B cell (primary cell): ENCODE results near the gene SLAMF9. TPM values are rescaled to one million over a fixed set of nuclear protein-coding genes. Genes with fewer than 3 reads are reported as not detected.

Experiments
- ATAC-seq: fragments of 200-7000 bp; cut with Tn5 transposase; one replicate; pipeline ENCODE4 v1.10.0; 2021; ENCODE audit warnings: low read depth, mild to moderate bottlenecking, moderate number of reproducible peaks, moderate library complexity
- CTCF ChIA-PET: fragments of 350-600 bp; sonication (Branson Sonifier 250); formaldehyde crosslinking; loops from one replicate; lab custom pipeline; 2021; ENCODE audit warnings: antibody characterized with exemption, inconsistent platforms; lab: Charles Lee
- POLR2A ChIA-PET: fragments of 350-600 bp; sonication (Branson Sonifier 250); formaldehyde crosslinking; loops from one replicate; lab custom pipeline; 2021; ENCODE audit warnings: antibody characterized with exemption; lab: Charles Lee
- DNase-seq: peaks from one replicate; pipeline ENCODE4 v3.0.0; 2013
- H2AFZ ChIP-seq: 2 replicates; pipeline ENCODE4 v1.6.1; 2012; ENCODE audit warnings: mild to moderate bottlenecking, low read depth, low read length; ENCODE audit not compliant: insufficient read depth, poor library complexity, severe bottlenecking
- H3K27ac ChIP-seq, 2 donors: 1 replicate in 1 of 2; 2 replicates in 1 of 2; pipeline ENCODE4 v1.5.1; 2012 to 2013; ENCODE audit warnings: low read length in 2 of 2, mild to moderate bottlenecking in 2 of 2, moderate library complexity in 1 of 2
- H3K27me3 ChIP-seq, 4 experiments: fragments of 200-600 bp in 1 of 4; sonication (generic) in 1 of 4; replicated peaks in 1 of 4; 1 replicate in 2 of 4; 2 replicates in 2 of 4; pipeline versions ENCODE4 v1.6.1 to v1.7.0; 2013 to 2016; ENCODE audit warnings: low read length in 3 of 4, mild to moderate bottlenecking in 2 of 4, mixed read lengths in 1 of 4, moderate library complexity in 1 of 4; ENCODE audit not compliant: insufficient read depth in 4 of 4, control insufficient read depth in 3 of 4; ENCODE audit errors: control extremely low read depth in 1 of 4
- H3K36me3 ChIP-seq, 2 experiments: replicated peaks in 1 of 2; 1 replicate in 1 of 2; 2 replicates in 1 of 2; pipeline versions ENCODE4 v1.6.1 to v1.7.1; 2013; ENCODE audit warnings: low read length in 1 of 2; ENCODE audit not compliant: insufficient read depth in 2 of 2, control insufficient read depth in 1 of 2; ENCODE audit errors: control extremely low read depth in 1 of 2, extremely low read depth in 1 of 2
- H3K4me1 ChIP-seq, 2 donors: fragments of 200-600 bp in 1 of 2; sonication (generic) in 1 of 2; 1 replicate in 1 of 2; 2 replicates in 1 of 2; pipeline versions ENCODE4 v1.5.1 to v1.6.1; 2013 to 2017; ENCODE audit warnings: low read length in 2 of 2; ENCODE audit not compliant: control insufficient read depth in 2 of 2, insufficient read depth in 2 of 2
- H3K4me2 ChIP-seq: replicated peaks from 2 replicates; pipeline ENCODE3; 2012; ENCODE audit warnings: mild to moderate bottlenecking, low read depth, low read length; ENCODE audit not compliant: poor library complexity, severe bottlenecking
- H3K4me3 ChIP-seq, 5 experiments: fragments of 200-600 bp in 1 of 5; sonication (generic) in 1 of 5; 1 replicate in 3 of 5; 2 replicates in 2 of 5; pipeline versions ENCODE4 v1.5.1 to v1.7.0; 2011 to 2016; ENCODE audit warnings: low read length in 4 of 5, mild to moderate bottlenecking in 4 of 5, low read depth in 2 of 5, control low read depth in 1 of 5, moderate library complexity in 1 of 5; ENCODE audit not compliant: insufficient read depth in 1 of 5; ENCODE audit errors: control extremely low read depth in 1 of 5, extremely low read depth in 1 of 5
- H3K79me2 ChIP-seq: fragments of 200-600 bp; sonication (generic); one replicate; pipeline ENCODE4 v1.6.0; 2016; ENCODE audit warnings: low read length; ENCODE audit not compliant: control insufficient read depth, insufficient read depth
- H3K9ac ChIP-seq: fragments of 200-600 bp; sonication (generic); 2 replicates; pipeline ENCODE4 v1.6.1; 2017; ENCODE audit warnings: mild to moderate bottlenecking, low read length, moderate library complexity
- H3K9me3 ChIP-seq, 3 donors: one replicate each; pipeline versions ENCODE4 v1.6.1 to v1.7.1; 2013; ENCODE audit warnings: low read length in 2 of 3; ENCODE audit not compliant: control insufficient read depth in 2 of 3, insufficient read depth in 1 of 3; ENCODE audit errors: control extremely low read depth in 1 of 3
- H4K20me1 ChIP-seq: 2 replicates; pipeline ENCODE4 v1.6.0; 2012; ENCODE audit warnings: mild to moderate bottlenecking, low read length; ENCODE audit not compliant: insufficient read depth, control insufficient read depth, poor library complexity, severe bottlenecking
- H3K27ac Mint-ChIP-seq: one replicate; pipeline ENCODE4 v1.8.0; 2021; ENCODE audit warnings: mixed read lengths
- H3K27me3 Mint-ChIP-seq: one replicate; pipeline ENCODE4 v1.8.0; 2021; ENCODE audit warnings: mixed read lengths
- H3K4me1 Mint-ChIP-seq: one replicate; pipeline ENCODE4 v1.8.0; 2021; ENCODE audit warnings: mixed read lengths
- H3K4me3 Mint-ChIP-seq: one replicate; pipeline ENCODE4 v1.8.0; 2021; ENCODE audit warnings: mixed read lengths
- H3K9me3 Mint-ChIP-seq: one replicate; pipeline ENCODE4 v1.8.0; 2022; ENCODE audit warnings: mixed read lengths; ENCODE audit not compliant: insufficient read depth
- EZH2 ChIP-seq: IDR thresholded peaks from 2 replicates; pipeline ENCODE4 v1.6.1; 2012; ENCODE audit warnings: borderline replicate concordance, low read depth, mild to moderate bottlenecking, moderate library complexity, low read length; ENCODE audit not compliant: insufficient read depth, poor library complexity, severe bottlenecking
- WGBS: methylation state at CpG from one replicate; pipeline ENCODE4 v1.1.5; 2013; ENCODE audit warnings: missing lambda C conversion rate; ENCODE audit not compliant: insufficient coverage; 5-methylcytosine and 5-hydroxymethylcytosine counted together
- intact Hi-C: fragments of 100-400 bp; cut with micrococcal nuclease; formaldehyde crosslinking; loops from one replicate; pipeline ENCODE4 v1.10.0; 2022
- polyA plus RNA-seq: library from polyadenylated mRNA; depleted of rRNA; stranded (reverse); fragments of >200 nt; gene quantifications from 2 replicates; pipeline ENCODE4 v1.2.3, GENCODE V29; 2012
- total RNA-seq, 2 donors: library from RNA; stranded (reverse); fragments of 120-200 nt in 1 of 2; gene quantifications; 1 replicate in 1 of 2; 2 replicates in 1 of 2; pipeline versions ENCODE4 v1.2.3 to v1.2.4, GENCODE V29; 2013 to 2022
- TF ChIP-seq, protein P1 (sequence below): fragments of 200-600 bp; IDR thresholded peaks from one replicate; pipeline ENCODE4 v1.8.0; 2022; ENCODE audit warnings: antibody characterized with exemption, mild to moderate bottlenecking

Gene SLAMF9
- total and polyA plus RNA-seq, 2 donors (not counting 1 experiment from before 2014, with no cell fraction given) = not detected

DNA sequence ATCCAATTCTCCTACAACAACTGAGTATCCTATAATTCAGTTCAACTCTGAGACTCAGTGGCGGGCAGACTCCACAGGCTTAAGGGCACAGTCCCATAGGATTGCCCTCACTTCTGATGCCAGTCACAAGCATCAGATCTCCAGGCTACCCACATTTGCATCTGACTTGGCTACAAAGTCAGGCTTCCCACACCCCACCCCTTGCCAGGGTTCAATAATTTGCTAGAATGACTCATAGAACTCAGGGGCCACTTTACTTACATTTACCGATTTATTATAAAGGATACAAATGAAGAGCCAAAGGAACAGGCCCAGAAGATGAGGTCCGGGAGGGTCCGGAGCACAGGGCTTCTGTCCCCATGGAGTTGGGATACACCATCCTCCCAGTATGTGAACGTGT lies 36.0 kb upstream of the SLAMF9 start:
- ChIA-PET POLR2A (no interaction called here), CTCF (interaction anchor here (1.4 to 2.2 kb wide), 2 partner anchors 17 to 98 kb away, joined by 4 to 10 read pairs; no protein-coding TSS in a partner anchor)
- no peaks in the 10 kb centered on the region for H3K79me2 ChIP-seq

GRCh38 chr1:159989581-159989980 lies 35.5 kb upstream of the SLAMF9 start:
- ChIA-PET POLR2A (no interaction called here), CTCF (interaction anchor here (1.4 kb wide), 1 partner anchor 97 kb away, joined by 4 read pairs; no protein-coding TSS in a partner anchor)
- intact Hi-C loops = no loop called here
- H3K4me1 ChIP-seq = no peaks in the 10 kb centered on the region
- Mint-ChIP-seq H3K9me3 (no peaks in the 10 kb centered on the region), H3K27me3 (peaks cover 35% of the 10 kb centered on the region), H3K4me1 (peaks cover 5% of the 10 kb centered on the region), H3K4me3 (no peak overlapping the region), H3K27ac (no peak overlapping the region)
- TF ChIP-seq, protein P1, sequence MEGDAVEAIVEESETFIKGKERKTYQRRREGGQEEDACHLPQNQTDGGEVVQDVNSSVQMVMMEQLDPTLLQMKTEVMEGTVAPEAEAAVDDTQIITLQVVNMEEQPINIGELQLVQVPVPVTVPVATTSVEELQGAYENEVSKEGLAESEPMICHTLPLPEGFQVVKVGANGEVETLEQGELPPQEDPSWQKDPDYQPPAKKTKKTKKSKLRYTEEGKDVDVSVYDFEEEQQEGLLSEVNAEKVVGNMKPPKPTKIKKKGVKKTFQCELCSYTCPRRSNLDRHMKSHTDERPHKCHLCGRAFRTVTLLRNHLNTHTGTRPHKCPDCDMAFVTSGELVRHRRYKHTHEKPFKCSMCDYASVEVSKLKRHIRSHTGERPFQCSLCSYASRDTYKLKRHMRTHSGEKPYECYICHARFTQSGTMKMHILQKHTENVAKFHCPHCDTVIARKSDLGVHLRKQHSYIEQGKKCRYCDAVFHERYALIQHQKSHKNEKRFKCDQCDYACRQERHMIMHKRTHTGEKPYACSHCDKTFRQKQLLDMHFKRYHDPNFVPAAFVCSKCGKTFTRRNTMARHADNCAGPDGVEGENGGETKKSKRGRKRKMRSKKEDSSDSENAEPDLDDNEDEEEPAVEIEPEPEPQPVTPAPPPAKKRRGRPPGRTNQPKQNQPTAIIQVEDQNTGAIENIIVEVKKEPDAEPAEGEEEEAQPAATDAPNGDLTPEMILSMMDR = no peak
- no peak for TF ChIP-seq EZH2
- peaks cover 0 to 15% (median 6%) of the 10 kb centered on the region in 4 experiments for H3K27me3 ChIP-seq
- no peak overlapping the region for H3K4me3 ChIP-seq
- no peaks in the 10 kb centered on the region for H4K20me1 ChIP-seq
- no peak overlapping the region for H3K9ac ChIP-seq
- no peak overlapping the region for H3K4me2 ChIP-seq
- 86% methylated on average over 3 of the region's 3 CpGs for WGBS
- H3K79me2 ChIP-seq = no peaks in the 10 kb centered on the region
- ATAC-seq = no peak
- no peak overlapping the region for H3K27ac ChIP-seq
- H2AFZ ChIP-seq = no peak overlapping the region
- H3K36me3 ChIP-seq = no peaks in the 10 kb centered on the region
- DNase-seq = no peak
- H3K9me3 ChIP-seq = no peaks in the 10 kb centered on the region

More for the DNA sequence above, 36.0 kb upstream of the SLAMF9 start:
- DNase-seq (no peak), ATAC-seq (no peak)
- Histone ChIP-seq H3K4me2 (no peak overlapping the region), H3K9me3 (peaks cover 0 to 1% (median 0%) of the 10 kb centered on the region in 3 donors), H3K36me3 (no peaks in the 10 kb centered on the region), H3K4me1 (no peaks in the 10 kb centered on the region), H4K20me1 (no peaks in the 10 kb centered on the region), H2AFZ (no peak overlapping the region), H3K27me3 (peaks cover 0 to 15% (median 4%) of the 10 kb centered on the region in 4 experiments), H3K27ac (no peak overlapping the region), H3K9ac (no peak overlapping the region), H3K4me3 (no peak overlapping the region)
- intact Hi-C loops = no loop called here
- H3K9me3 Mint-ChIP-seq = no peaks in the 10 kb centered on the region
- peaks cover 37% of the 10 kb centered on the region for H3K27me3 Mint-ChIP-seq
- peaks cover 5% of the 10 kb centered on the region for H3K4me1 Mint-ChIP-seq
- H3K27ac Mint-ChIP-seq = no peak overlapping the region
- H3K4me3 Mint-ChIP-seq = no peak overlapping the region
- TF ChIP-seq, protein P1 = no peak
- TF ChIP-seq EZH2 = no peak
- 100% methylated on average over 1 of the region's 5 CpGs for WGBS
